HG02678 (cell line): Measurements from ENCODE around the gene IL25.
"Not testable (repeated sequence)": the region's sequence is repeated elsewhere in the genome, so short reads cannot be mapped to it uniquely, and the experiment has no call there.

Experiments used
- ATAC-seq: cut with Tn5 transposase; IDR thresholded peaks from one replicate; pipeline ENCODE4 v1.9.1; 2021; ENCODE audit warnings: mild to moderate bottlenecking, moderate library complexity; ENCODE audit not compliant: unreplicated experiment

IL25 gene

GRCh38 chr14:23372509-23372908 lies at the start of gene IL25:
Gene IL25 (plus strand): TSS chr14:23372809.
- ATAC-seq: no peak

- ATAC-seq: no peak
Observed at GRCh38 chr14:23323838-23324454, 48.7 kb upstream of the IL25 start.

- no peak for ATAC-seq
Observed at GRCh38 chr14:23324455-23324846, 48.2 kb upstream of the IL25 start.

GRCh38 chr14:23324993-23325392 lies 47.6 kb upstream of the IL25 start:
- no peak for ATAC-seq

- not testable (repeated sequence) for ATAC-seq
Observed at GRCh38 chr14:23325746-23326145, 46.9 kb upstream of the IL25 start.

- ATAC-seq: no peak
Observed at GRCh38 chr14:23326491-23327332, 45.9 kb upstream of the IL25 start.

- ATAC-seq: no peak
Observed at GRCh38 chr14:23327947-23328744, 44.5 kb upstream of the IL25 start.

- no peak for ATAC-seq
Observed at GRCh38 chr14:23335623-23336022, 37.0 kb upstream of the IL25 start.

- ATAC-seq: no peak
Observed at GRCh38 chr14:23339506-23340268, 32.9 kb upstream of the IL25 start.

- ATAC-seq: no peak
Observed at GRCh38 chr14:23344481-23344880, 28.1 kb upstream of the IL25 start.

- no peak for ATAC-seq
Observed at GRCh38 chr14:23345987-23346692, 26.5 kb upstream of the IL25 start.

GRCh38 chr14:23346693-23347405 lies 25.8 kb upstream of the IL25 start:
- no peak for ATAC-seq

GRCh38 chr14:23347406-23348296 lies 25.0 kb upstream of the IL25 start:
- ATAC-seq: no peak

GRCh38 chr14:23348297-23348655 lies 24.3 kb upstream of the IL25 start:
- no peak for ATAC-seq

- ATAC-seq: no peak
Observed at GRCh38 chr14:23349156-23349845, 23.3 kb upstream of the IL25 start.

GRCh38 chr14:23351681-23352505 lies 20.7 kb upstream of the IL25 start:
- ATAC-seq: no peak
